GM12801 (cell line): ENCODE results near the gene MICA.

Experiments used
- CTCF ChIP-seq: IDR thresholded peaks from one replicate; pipeline ENCODE4 v1.5.1; 2011; ENCODE audit warnings: control low read depth; ENCODE audit not compliant: insufficient read length; ENCODE audit errors: extremely low read depth

MICA gene

GRCh38 chr6:31407699-31408098 is 4.3 kb downstream of the MICA start:
- TF ChIP-seq CTCF: no peak

- TF ChIP-seq CTCF: no peak
These were observed 9.1 kb downstream of the MICA start for GRCh38 chr6:31412506-31412905.

- TF ChIP-seq CTCF: no peak
These were observed 11.4 kb downstream of the MICA start for GRCh38 chr6:31414771-31415265.

- no peak for TF ChIP-seq CTCF
These were observed 13.1 kb downstream of the MICA start for GRCh38 chr6:31416394-31417014.

- no peak for TF ChIP-seq CTCF
These were observed 14.9 kb downstream of the MICA start for GRCh38 chr6:31418251-31418650.

- TF ChIP-seq CTCF: no peak
These were observed 16.4 kb downstream of the MICA start for GRCh38 chr6:31419842-31420241.

GRCh38 chr6:31420546-31420945 is 17.2 kb downstream of the MICA start:
- no peak for TF ChIP-seq CTCF

GRCh38 chr6:31422587-31422986 is 19.2 kb downstream of the MICA start:
- no peak for TF ChIP-seq CTCF
